OCI-M2 (cell line): ENCODE measurements around the gene RO60.

Experiments used
- DNase-seq: peaks from one replicate; lab custom pipeline; 2025; ENCODE audit not compliant: unreplicated experiment; lab: John Stamatoyannopoulos, UW

RO60 gene

DNA sequence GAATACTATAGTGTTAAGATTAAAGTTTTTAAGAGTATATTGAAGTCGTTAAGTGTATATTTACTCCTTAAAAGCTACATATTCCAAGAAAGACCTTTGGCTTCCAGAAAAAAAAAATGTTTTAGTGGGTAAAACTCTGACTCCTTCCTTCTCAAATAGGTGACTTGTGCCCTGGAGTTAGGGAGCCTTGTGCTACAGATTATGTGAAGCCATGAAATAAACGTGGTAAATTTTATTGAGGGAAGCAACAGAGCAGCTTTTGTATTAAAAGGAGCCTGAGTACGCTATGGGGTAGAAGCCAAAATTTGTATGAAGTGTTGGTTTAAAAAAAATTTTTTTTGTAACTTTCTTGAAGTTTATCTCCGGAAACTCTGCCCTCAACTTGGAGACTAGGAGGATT lies 994 bp downstream of the RO60 start:
- no peak for DNase-seq

- DNase-seq, result no peak
These were observed 1.5 kb downstream of the RO60 start for GRCh38 chr1:193060938-193061337.

- DNase-seq, result no peak
These were observed 3.5 kb downstream of the RO60 start for GRCh38 chr1:193062698-193063463.

- no peak for DNase-seq
These were observed 6.5 kb downstream of the RO60 start for GRCh38 chr1:193065954-193066353.

- DNase-seq, result no peak
These were observed 7.2 kb downstream of the RO60 start for GRCh38 chr1:193066606-193067005.

GRCh38 chr1:193068013-193068412 lies 8.6 kb downstream of the RO60 start:
- peak; percentile 65 for DNase-seq

GRCh38 chr1:193069748-193070385 lies 10.5 kb downstream of the RO60 start:
- DNase-seq, result no peak

DNA sequence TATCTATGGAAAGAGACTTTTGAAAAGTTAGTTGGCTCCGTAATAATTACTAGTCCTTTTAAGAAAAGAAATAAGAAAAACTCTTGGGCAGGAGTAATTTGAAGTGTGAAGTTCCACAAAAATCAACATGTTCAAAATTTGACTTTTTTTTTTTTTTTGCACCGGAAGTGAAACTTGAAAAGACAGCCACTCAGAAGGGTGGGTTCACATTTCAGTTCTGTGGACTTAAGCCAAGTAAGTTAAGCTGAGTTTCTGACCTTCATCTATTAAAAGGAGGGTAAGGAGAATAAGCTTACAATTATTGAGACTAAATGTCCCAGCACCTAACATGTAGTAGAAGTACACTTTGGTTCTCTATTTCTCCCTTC lies 11.0 kb downstream of the RO60 start:
- no peak for DNase-seq

DNA sequence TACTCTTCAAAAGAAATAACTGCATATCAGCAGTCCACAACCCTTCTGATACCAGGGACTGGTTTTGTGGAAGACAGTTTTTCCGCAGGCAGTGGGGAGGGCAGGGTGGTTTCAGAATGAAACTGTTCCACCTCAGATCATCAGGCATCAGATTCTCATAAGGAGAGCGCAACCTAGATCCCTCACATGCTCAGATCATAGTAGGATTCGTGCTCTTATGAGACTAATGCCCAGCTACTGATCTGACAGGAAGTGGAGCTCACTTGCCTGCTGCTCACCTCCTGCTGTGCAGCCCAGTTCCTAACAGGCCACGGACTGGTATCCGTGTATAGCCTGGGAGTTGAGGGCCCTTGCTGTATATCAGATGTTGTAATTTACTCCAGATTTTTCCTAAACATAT lies 11.5 kb downstream of the RO60 start:
- no peak for DNase-seq

DNA sequence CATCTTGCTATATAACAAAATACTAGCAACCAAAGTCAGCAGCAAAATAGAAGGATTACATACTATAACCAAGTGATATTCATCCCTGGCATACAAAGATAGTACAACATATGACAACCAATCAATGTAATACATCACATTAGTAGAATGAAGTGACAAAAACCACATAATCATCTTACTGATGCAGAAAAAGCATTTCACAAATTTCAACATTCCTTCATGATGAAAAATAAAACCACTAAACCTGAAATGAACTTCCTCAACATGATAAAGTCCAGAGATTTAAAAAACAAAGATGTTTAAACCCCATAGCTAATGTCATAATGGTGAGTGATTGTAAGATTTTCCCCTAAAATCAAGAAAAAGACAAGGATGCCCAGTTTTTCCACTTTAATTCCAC lies 18.6 kb downstream of the RO60 start:
- no peak for DNase-seq

DNA sequence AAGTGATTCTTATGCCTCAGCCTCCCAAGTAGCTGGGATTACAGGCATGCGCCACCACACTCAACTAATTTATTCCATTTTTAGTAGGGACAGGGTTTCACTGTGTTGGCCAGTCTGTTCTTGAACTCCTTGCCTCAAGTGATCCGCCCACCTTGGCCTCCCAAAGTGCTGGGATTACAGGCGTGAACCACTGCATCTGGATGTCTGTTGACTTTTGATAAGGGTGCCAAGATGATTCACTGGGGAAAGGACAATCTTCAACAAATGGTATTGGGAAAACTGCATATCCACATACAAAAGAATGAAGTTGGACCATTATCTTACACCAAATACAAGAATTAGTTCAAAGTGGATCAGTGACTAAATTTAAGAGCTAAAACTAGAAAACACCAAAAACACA lies 19.8 kb downstream of the RO60 start:
- no peak for DNase-seq

DNA sequence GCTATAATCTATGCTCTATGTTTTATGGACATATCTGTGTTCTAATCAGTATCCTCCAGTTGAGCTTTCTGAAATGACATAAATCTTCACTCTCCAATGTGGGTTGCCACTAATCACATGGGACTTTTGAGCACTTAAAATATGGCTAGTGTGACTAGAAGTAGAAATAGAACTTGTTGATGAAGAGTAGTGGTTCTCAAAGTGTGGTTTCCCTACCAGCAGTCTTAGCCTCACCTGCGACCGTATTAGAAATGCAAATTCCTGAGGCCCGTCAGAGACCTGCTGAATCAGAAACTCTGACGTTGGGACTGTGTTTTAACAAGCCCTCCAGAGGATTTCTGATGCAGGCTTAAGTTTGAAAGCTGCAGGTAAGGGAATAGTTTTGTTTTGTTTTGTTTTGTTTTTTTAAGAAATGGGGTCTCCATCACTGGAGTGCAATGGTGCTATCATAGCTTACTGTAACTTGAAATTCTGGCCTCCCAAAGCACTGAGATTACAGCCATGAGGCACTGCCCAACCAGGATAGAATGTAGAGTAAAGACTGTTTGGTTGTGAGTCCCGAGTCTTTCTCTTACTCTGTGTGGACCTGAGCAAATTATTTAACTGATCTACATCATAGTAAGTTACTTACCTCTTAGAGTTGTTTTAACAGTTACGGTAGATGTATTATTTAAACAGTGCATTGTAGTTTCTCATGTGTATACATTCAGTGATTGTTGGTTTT lies 24.1 kb downstream of the RO60 start:
- no peak for DNase-seq

DNA sequence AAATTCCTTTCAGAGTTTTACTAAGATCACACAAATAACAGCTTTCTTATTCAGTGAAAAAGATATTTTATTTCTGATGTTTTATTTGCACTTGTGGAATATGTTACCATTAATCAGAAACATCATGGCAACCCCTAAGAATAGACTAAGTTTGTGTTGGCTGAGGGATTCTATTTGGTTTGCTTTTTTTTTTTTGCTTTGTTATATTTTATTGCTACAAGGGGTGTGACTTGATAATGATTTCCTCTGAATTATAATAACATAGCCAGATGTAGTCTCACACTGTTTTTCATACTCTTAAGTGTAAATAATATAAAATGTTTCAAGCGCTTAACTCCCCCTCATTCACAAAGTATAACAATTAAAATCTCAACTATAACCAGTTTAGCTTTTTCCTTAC lies 25.9 kb downstream of the RO60 start:
- DNase-seq, result no peak

- no peak for DNase-seq
These were observed 26.9 kb downstream of the RO60 start for GRCh38 chr1:193086342-193086741.

DNA sequence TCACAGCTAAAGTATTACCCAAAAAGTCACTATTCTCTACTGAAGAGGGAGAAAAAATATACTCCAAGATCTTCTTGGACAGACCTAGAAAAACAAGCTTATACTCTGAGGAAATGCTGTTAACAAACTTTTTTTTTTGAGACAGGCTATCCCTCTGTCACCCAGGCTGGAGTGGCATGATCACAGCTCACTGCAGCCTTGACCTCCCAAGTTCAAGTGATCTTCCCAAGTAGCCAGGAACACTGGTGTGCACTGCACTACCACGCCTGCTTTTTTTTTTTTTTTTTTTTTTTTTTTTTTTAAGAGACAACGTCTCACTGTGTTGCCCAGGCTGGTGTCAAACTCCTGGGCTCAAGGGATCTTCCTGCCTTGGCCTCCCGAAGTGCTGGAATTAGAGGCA lies 28.5 kb downstream of the RO60 start:
- no peak for DNase-seq

DNA sequence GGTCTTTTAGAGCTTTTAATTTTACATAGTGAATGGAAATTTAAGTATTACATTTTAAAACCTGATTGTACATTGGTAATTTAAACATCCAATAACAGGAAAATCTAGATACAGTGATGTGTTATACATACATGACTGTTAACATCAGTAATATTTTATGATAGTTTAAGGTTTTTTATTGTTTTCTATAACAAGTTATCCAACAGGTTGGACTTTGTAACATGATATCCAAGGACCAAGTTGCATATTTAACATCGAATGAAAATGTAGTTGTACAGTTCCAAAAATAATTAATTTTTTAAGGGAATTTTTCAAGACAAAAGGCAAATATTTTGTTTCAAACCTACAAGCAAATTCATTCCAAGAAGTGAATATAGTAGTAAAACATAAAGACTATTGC lies 31.5 kb downstream of the RO60 start:
- no peak for DNase-seq

DNA sequence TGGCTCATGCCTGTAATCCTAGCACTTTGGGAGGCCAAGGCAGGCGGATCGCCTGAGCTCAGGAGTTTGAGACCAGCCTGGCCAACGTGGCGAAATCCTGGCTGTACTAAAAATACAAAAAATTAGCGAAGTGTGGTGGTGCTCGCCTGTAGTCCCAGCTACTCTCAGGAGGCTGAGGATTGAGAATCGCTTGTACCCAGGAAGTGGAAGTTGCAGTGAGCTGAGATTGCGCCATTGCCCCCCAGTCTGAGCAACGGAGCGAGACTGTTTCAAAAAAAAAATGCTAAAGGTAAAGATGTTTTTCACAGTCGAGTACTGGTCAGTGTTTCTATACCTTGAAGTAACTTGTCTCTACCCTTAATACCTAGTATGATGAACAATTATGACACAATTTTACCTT lies 34.7 kb downstream of the RO60 start:
- DNase-seq, result no peak

- DNase-seq, result no peak
These were observed 43.2 kb downstream of the RO60 start for GRCh38 chr1:193102662-193103061.

DNA sequence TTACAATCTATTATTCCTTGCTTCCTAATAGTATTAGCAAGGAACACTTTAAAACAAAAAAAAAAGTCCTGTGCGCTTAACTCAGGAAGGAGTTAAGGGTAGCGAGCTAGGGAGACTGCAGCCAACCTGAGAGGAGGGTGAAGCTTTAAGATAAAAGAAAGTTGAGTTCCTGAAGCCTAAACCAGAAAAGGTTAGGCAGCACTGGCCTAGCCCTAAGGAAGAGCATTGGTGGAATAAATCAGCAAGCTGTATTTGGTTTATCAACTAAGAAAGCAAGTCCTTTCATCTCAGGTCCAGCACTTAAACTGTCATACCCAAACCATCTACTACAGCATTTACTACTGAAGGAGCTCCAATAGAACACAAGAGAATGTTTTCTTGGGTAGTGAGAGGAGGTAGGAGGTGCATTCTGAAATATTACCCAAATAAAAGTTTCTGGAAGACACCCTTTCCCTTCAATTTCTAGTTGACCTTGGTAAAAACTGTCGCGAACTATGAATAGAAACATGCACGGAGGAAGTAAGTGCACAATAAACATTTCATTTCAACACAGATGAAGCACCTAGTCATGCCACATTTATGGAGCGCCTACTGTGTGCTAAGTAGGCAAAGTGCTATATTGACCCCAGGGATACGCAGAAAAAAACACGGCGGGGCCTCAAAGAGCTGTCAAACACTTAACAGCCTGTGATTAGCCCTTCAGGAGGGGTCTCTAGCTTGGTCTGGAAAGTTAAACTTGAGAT lies 44.5 kb downstream of the RO60 start:
- DNase-seq, result no peak

DNA sequence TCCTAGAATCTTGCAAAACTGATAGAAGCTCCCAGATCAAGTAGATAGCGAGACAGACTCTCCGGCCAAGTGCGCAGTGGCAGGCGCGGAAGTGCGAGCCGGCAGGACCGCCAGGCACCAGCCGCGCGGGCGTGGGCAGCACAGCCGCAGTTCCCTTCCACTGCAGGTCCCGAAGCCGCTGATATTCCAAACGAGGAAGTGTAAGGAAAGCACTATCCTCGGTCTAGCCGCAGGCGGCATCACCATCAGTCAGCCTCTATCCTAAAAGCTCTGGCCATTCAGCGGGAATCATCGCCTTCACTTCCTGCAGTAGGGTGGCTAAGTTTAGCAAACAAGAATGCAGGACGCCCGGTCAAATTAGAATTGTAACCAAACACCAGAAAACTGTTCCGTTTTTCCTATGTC lies 45.1 kb downstream of the RO60 start:
- DNase-seq, result no peak
